HCT116 (cell line): Measurements from ENCODE around the gene PPP1R3E. TPM values are rescaled to one million over a fixed set of nuclear protein-coding genes. Genes with fewer than 3 reads are reported as not detected.

Experiments used
- ATAC-seq: fragments of 200-7000 bp; cut with Tn5 transposase; 2 replicates; pipeline ENCODE4 v1.9.1; 2020; ENCODE audit warnings: mild to moderate bottlenecking, moderate library complexity
- BruUV-seq: library from RNA; stranded (reverse); fragments of 400-500 nt; replicated peaks from 2 replicates; lab custom pipeline; 2021; lab: Mats Ljungman, UMichigan
- CTCF ChIA-PET: fragments of 300-600 bp; sonication (Branson Sonifier 250); formaldehyde crosslinking; loops from one replicate; lab custom pipeline; 2021; ENCODE audit warnings: antibody characterized with exemption; lab: Charles Lee
- POLR2A ChIA-PET: fragments of 300-600, 350-600 bp; sonication (Branson Sonifier 250); formaldehyde crosslinking; loops from one replicate; lab custom pipeline; 2021; ENCODE audit warnings: antibody characterized with exemption; lab: Charles Lee
- RAD21 ChIA-PET, 2 experiments: fragments of 300-600 bp; sonication (Branson Sonifier 250); formaldehyde crosslinking; loops; one replicate each; lab custom pipeline; 2023; ENCODE audit warnings: low total read pairs in 2 of 2; ENCODE audit not compliant: uncharacterized antibody in 2 of 2, unreplicated experiment in 2 of 2, low non-redundant PET in 1 of 2; lab: Charles Lee
- DNase-seq: peaks from one replicate; pipeline ENCODE4 v3.0.0-alpha.2; 2010; ENCODE audit warnings: low read depth, low spot score
- H2AFZ ChIP-seq: fragments of 200-600 bp; shearing (Covaris generic), sonication (generic); 2 replicates; pipeline ENCODE4 v1.6.1; 2017; ENCODE audit warnings: low read depth, mixed run types, mixed read lengths, antibody characterized with exemption, low read length; ENCODE audit not compliant: poor library complexity, severe bottlenecking
- H3K27ac ChIP-seq: 2 replicates; pipeline ENCODE4 v1.5.1; 2012; ENCODE audit warnings: low read depth, low read length
- H3K27me3 ChIP-seq: fragments of 200-600 bp; sonication (generic); 2 replicates; pipeline ENCODE4 v1.6.1; 2016; ENCODE audit warnings: mixed run types, low read length, mixed read lengths; ENCODE audit not compliant: insufficient read depth
- H3K36me3 ChIP-seq, 2 experiments: fragments of 200-500 bp in 1 of 2; fragments of 200-600 bp in 1 of 2; sonication (Bioruptor generic) in 1 of 2; sonication (generic) in 1 of 2; 2 replicates each; pipeline versions ENCODE4 v1.5.1 to v1.6.1; 2014 to 2016; ENCODE audit warnings: low read length in 2 of 2, inconsistent platforms in 1 of 2, mixed read lengths in 1 of 2, mixed run types in 1 of 2; ENCODE audit not compliant: insufficient read depth in 2 of 2, control insufficient read depth in 1 of 2
- H3K4me1 ChIP-seq, 2 experiments: fragments of 200-600 bp in 1 of 2; sonication (generic) in 1 of 2; 2 replicates each; pipeline versions ENCODE4 v1.5.1 to v1.6.1; 2012 to 2017; ENCODE audit warnings: low read length in 2 of 2, inconsistent platforms in 1 of 2, mild to moderate bottlenecking in 1 of 2, mixed read lengths in 1 of 2, mixed run types in 1 of 2, moderate library complexity in 1 of 2; ENCODE audit not compliant: insufficient read depth in 2 of 2, control insufficient read depth in 1 of 2
- H3K4me2 ChIP-seq: fragments of 200-600 bp; sonication (generic); 2 replicates; pipeline ENCODE4 v1.6.1; 2017; ENCODE audit warnings: mixed run types, low read length, mixed read lengths
- H3K4me3 ChIP-seq, 2 experiments: fragments of 200-600 bp in 1 of 2; sonication (generic) in 1 of 2; replicated peaks in 1 of 2; 2 replicates each; pipeline ENCODE4 v1.5.1; 2011 to 2016; ENCODE audit warnings: low read length in 2 of 2, control low read depth in 1 of 2, low read depth in 1 of 2, mild to moderate bottlenecking in 1 of 2, mixed read lengths in 1 of 2, mixed run types in 1 of 2
- H3K79me2 ChIP-seq: fragments of 200-600 bp; sonication (generic); 2 replicates; pipeline ENCODE4 v1.6.1; 2017; ENCODE audit warnings: mild to moderate bottlenecking, mixed run types, low read length, moderate library complexity, mixed read lengths; ENCODE audit not compliant: insufficient read depth
- H3K9ac ChIP-seq: fragments of 200-600 bp; sonication (generic); 2 replicates; pipeline ENCODE4 v1.6.1; 2016; ENCODE audit warnings: low read length, mixed read lengths
- H3K9me2 ChIP-seq: fragments of 200-600 bp; sonication (generic), shearing (Covaris generic); 2 replicates; pipeline ENCODE4 v1.6.1; 2017; ENCODE audit warnings: mixed run types, mild to moderate bottlenecking, moderate library complexity; ENCODE audit not compliant: insufficient read depth
- H3K9me3 ChIP-seq, 2 experiments: fragments of 200-500 bp in 1 of 2; fragments of 200-600 bp in 1 of 2; sonication (Bioruptor generic) in 1 of 2; sonication (generic) in 1 of 2; 2 replicates each; pipeline ENCODE4 v1.6.1; 2014 to 2017; ENCODE audit warnings: low read length in 2 of 2, mixed read lengths in 2 of 2, inconsistent platforms in 1 of 2, low read depth in 1 of 2, mild to moderate bottlenecking in 1 of 2, mixed run types in 1 of 2, moderate library complexity in 1 of 2; ENCODE audit not compliant: control insufficient read depth in 1 of 2, insufficient read depth in 1 of 2
- H4K20me1 ChIP-seq: fragments of 200-600 bp; sonication (generic), shearing (Covaris generic); 2 replicates; pipeline ENCODE4 v1.6.1; 2017; ENCODE audit warnings: mixed run types, mild to moderate bottlenecking, moderate library complexity; ENCODE audit not compliant: insufficient read depth
- CBX3 ChIP-seq: IDR thresholded peaks from 2 replicates; pipeline ENCODE4 v1.6.1; 2012; ENCODE audit warnings: low read depth
- CTCF ChIP-seq, 3 experiments: fragments of 200-600 bp in 1 of 3; sonication (generic) in 1 of 3; IDR thresholded peaks in 2 of 3; conservative IDR thresholded peaks in 1 of 3; 2 replicates each; pipeline ENCODE4 v1.5.1; 2012 to 2017; ENCODE audit warnings: low read depth in 2 of 3, low read length in 2 of 3, antibody characterized with exemption in 1 of 3, borderline replicate concordance in 1 of 3, control low read depth in 1 of 3, mild to moderate bottlenecking in 1 of 3, mixed read lengths in 1 of 3, mixed run types in 1 of 3, moderate library complexity in 1 of 3; ENCODE audit not compliant: insufficient read depth in 1 of 3
- EGR1 ChIP-seq: IDR thresholded peaks from 2 replicates; pipeline ENCODE4 v1.6.1; 2012; ENCODE audit warnings: low read depth
- ELF1 ChIP-seq: IDR thresholded peaks from 2 replicates; pipeline ENCODE4 v1.6.1; 2012; ENCODE audit warnings: low read depth, borderline replicate concordance
- JUND ChIP-seq: IDR thresholded peaks from 2 replicates; pipeline ENCODE4 v1.6.1; 2012
- RAD21 ChIP-seq: IDR thresholded peaks from 2 replicates; pipeline ENCODE4 v1.6.1; 2012; ENCODE audit warnings: low read depth, mild to moderate bottlenecking
- SRF ChIP-seq: IDR thresholded peaks from 2 replicates; pipeline ENCODE4 v1.6.1; 2012; ENCODE audit warnings: low read depth
- TCF7L2 ChIP-seq: IDR thresholded peaks from 2 replicates; pipeline ENCODE4 v1.7.0; 2011; ENCODE audit warnings: borderline replicate concordance, inconsistent platforms; ENCODE audit not compliant: insufficient read depth, insufficient read length; ENCODE audit errors: extremely low read depth
- ZBTB33 ChIP-seq: IDR thresholded peaks from 2 replicates; pipeline ENCODE4 v1.6.1; 2011; ENCODE audit warnings: mild to moderate bottlenecking, low read length, moderate library complexity; ENCODE audit not compliant: insufficient replicate concordance; ENCODE audit errors: extremely low read depth
- ZNF274 ChIP-seq: fragments of 200-500 bp; sonication (Bioruptor generic); IDR thresholded peaks from 2 replicates; pipeline ENCODE4 v1.6.1; 2014; ENCODE audit warnings: mild to moderate bottlenecking, low read depth, low read length, inconsistent platforms
- intact Hi-C: fragments of 100-400 bp; cut with micrococcal nuclease; formaldehyde crosslinking; loops from 2 replicates; pipeline ENCODE4 v1.10.0; 2022
- total RNA-seq: library from RNA; stranded (reverse); gene quantifications from one replicate; pipeline ENCODE4 v1.2.1, GENCODE V29; 2021; ENCODE audit not compliant: unreplicated experiment

Gene PPP1R3E
- total RNA-seq, 1 experiment from 2014 or later: 5.6 TPM

GRCh38 chr14:23297611-23298277 is 4.9 kb downstream of the PPP1R3E start:
- CTCF ChIA-PET: interaction anchor here (1.0 to 2.0 kb wide), 2 partner anchors 10 to 16 kb away, joined by 3 to 4 read pairs; no protein-coding TSS in a partner anchor
- Histone ChIP-seq H3K36me3 (no peaks in the 10 kb centered on the region), H3K9me3 (no peaks in the 10 kb centered on the region), H3K9me2 (no peaks in the 10 kb centered on the region), H3K27ac (no peak overlapping the region), H3K4me3 (no peak overlapping the region), H4K20me1 (no peaks in the 10 kb centered on the region), H3K79me2 (no peaks in the 10 kb centered on the region), H3K27me3 (no peaks in the 10 kb centered on the region), H2AFZ (no peak overlapping the region), H3K4me1 (peaks cover 15 to 37% of the 10 kb centered on the region in 2 experiments), H3K9ac (no peak overlapping the region), H3K4me2 (no peak overlapping the region)
- TF ChIP-seq JUND (no peak), CTCF (IDR thresholded peaks at IDR 0.05 in 2 of 3, conservative IDR thresholded peaks at IDR 0.05 in 1 of 3; ENCODE audit: borderline replicate concordance in 1 of 3, insufficient read depth in 1 of 3, low read depth in 2 of 3, low read length in 2 of 3) (no peak), ZNF274 (no peak), ZBTB33 (no peak), EGR1 (no peak), RAD21 (no peak), TCF7L2 (no peak), CBX3 (no peak), SRF (no peak), ELF1 (no peak)
- ATAC-seq (no peak), DNase-seq (no peak)
- BruUV-seq: no TSS peak
- intact Hi-C loops: loop anchor here (2.0 kb wide), 1 partner anchor 177 kb away; no protein-coding TSS in a partner anchor
- POLR2A ChIA-PET: no interaction called here
- RAD21 ChIA-PET: no interaction called here
